PC-3 (cell line): ENCODE measurements around the gene TDRD7.

Source experiments
- CTCF ChIP-seq: fragments of 300-600 bp; sonication (generic); conservative IDR thresholded peaks from 2 replicates; pipeline ENCODE4 v1.5.1; 2017; ENCODE audit warnings: antibody characterized with exemption, low read depth, mild to moderate bottlenecking, low read length
- EZH2phosphoT487 ChIP-seq: fragments of 300-600 bp; sonication (generic); IDR thresholded peaks from 2 replicates; pipeline ENCODE4 v1.6.1; 2018; ENCODE audit warnings: mild to moderate bottlenecking, antibody characterized with exemption, low read length, borderline replicate concordance

DNA sequence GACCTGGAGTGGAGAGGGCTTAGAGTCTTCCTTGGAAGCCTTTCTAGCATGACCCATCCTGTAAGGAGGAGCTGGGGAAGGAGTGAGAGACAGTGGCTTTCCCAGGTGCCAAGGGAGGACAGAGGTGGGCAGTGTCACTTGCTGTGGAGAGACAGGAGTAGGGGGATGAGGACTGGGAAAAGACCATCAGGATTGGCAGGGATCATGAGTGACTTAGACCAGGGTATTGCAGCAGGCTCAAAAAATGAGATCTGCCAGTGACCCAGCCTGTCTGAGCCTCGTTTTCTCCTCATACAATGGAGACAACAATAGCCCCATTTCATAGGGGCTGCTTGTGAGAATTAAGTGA is 91.9 kb downstream of the TDRD7 start:
- no peak for TF ChIP-seq CTCF
- TF ChIP-seq EZH2phosphoT487, result no peak
